ENCODE results near the gene SRSF12.

- no peak for TF ChIP-seq CTCF (conservative IDR thresholded peaks at IDR 0.05; ENCODE audit: low read length)
- TF ChIP-seq EZH2phosphoT487 (IDR thresholded peaks at IDR 0.05; ENCODE audit: borderline replicate concordance): no peak
Measured at GRCh38 chr6:89148016-89148750, 30.3 kb upstream of the SRSF12 start.
